ENCODE measurements around the gene KLF4. TPM values are rescaled to one million over a fixed set of nuclear protein-coding genes. Genes with fewer than 3 reads are reported as not detected.

KLF4 gene
- total and polyA plus RNA-seq, 9 donors = 29.2 to 138 (median 46.7) TPM

DNA sequence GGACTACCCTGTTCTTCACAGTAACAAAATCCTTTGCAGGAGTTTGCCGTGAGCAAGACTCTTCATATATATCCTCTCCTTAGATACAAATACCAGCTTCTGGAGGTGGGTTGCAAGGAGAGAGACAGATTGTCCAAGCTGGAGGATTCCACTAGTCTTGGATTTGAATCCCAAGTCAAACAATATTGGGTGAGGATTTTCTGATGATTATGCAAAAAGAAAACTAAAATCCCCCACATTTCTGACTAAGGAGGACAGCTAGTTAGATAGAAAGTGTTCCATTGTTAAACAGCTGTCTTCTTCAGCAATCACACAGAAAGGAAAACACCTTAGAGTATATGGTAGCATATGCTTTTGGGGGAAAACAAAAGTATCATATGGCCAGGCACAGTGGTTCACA, 54.2 kb downstream of the KLF4 start:
- Histone ChIP-seq H3K4me1 (ENCODE audit: insufficient read depth) (no peaks in the 10 kb centered on the region), H3K4me3 (no peak overlapping the region), H3K9me3 (no peaks in the 10 kb centered on the region), H3K27ac (no peak overlapping the region), H3K36me3 (no peaks in the 10 kb centered on the region), H3K27me3 (no peaks in the 10 kb centered on the region)
- intact Hi-C loops (cut with DNase I) = no loop called here
- no peak for TF ChIP-seq POLR2A (IDR thresholded peaks at IDR 0.05)
- TF ChIP-seq, protein P1, sequence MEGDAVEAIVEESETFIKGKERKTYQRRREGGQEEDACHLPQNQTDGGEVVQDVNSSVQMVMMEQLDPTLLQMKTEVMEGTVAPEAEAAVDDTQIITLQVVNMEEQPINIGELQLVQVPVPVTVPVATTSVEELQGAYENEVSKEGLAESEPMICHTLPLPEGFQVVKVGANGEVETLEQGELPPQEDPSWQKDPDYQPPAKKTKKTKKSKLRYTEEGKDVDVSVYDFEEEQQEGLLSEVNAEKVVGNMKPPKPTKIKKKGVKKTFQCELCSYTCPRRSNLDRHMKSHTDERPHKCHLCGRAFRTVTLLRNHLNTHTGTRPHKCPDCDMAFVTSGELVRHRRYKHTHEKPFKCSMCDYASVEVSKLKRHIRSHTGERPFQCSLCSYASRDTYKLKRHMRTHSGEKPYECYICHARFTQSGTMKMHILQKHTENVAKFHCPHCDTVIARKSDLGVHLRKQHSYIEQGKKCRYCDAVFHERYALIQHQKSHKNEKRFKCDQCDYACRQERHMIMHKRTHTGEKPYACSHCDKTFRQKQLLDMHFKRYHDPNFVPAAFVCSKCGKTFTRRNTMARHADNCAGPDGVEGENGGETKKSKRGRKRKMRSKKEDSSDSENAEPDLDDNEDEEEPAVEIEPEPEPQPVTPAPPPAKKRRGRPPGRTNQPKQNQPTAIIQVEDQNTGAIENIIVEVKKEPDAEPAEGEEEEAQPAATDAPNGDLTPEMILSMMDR (IDR thresholded peaks at IDR 0.05) = no peak
- no peak for TF ChIP-seq EP300 (IDR thresholded peaks at IDR 0.05)
- DNase-seq = no peak
- WGBS, 3 donors = 80 to 93% (median 81%) methylated on average over 1 of the region's 1 CpG

Small RNAs within 50 kb of the gene (small RNA-seq; reads per million reads assigned to genes)
- gene HMGN2P32 (not detected), gene RNU6-492P (not detected)

Other genes with a start within 250 kb of the KLF4 start
- 100 to 1,000 TPM in 1 of 7 donors, 10 to 100 TPM in 6; 48.9 to 101 (median 89.5) TPM for gene RAD23B, start 206.5 kb downstream of the KLF4 start, total RNA-seq
- 10 to 100 TPM; 42.8 to 80.1 TPM for gene RAD23B, start 206.5 kb downstream of the KLF4 start, polyA plus RNA-seq